Measurements from ENCODE around the gene ANOS1. TPM values are rescaled to one million over a fixed set of nuclear protein-coding genes. Genes with fewer than 3 reads are reported as not detected.

Gene ANOS1
- total RNA-seq, 2 donors from 2014 or later: 4.0 to 5.9 TPM

DNA sequence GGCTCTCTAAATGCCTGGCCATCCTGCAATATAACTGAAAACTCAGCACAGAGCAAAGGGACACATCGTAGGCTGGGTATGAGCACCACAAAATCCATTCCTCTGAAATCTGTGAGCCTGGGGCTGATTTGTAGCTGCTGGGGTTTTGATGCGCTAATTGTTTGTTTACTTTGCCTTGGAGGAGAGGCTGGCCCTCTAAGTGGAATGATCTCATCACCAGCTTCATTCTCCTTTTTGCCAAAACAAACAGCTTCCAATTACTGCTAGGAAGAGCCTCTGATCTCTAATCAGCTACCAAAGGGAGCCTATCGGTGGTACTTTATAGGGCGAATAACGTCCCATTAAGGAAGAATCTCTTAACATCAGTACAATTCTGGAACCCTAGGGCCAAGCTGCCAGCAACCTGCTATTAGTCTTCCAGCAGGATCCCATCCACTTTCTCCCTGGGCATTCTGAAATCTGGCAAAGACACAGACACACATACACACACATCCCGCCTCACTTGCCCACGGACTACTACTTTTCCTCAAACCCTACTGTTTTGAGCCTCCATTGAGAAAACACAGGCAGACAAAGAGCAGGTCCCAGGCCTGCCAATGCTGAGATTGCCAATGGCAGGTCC lies 5.8 kb downstream of the ANOS1 start:
- intact Hi-C loops (cut with DNase I): no loop called here
- no peak for DNase-seq
- peak in 1 of 2 donors; percentile 58 for ATAC-seq

DNA sequence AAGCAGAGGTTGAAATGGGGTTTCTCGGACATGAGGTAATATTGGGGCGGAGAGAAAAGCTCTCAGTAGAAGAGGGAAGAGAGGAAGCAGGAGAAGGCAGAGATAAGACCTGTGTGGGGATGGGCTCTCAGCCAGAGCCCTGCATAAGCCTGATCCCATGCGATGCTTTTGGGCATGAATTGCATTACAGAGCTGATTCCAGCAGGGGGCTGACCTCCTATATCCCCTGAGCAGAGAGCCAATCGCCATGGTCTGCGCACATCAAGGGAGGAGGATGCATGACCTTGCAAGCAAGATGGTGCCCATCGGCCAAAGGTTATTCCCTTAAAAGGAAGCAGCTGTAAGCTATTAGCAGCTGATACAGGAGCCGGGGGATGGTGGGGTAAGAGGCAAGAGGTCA lies 7.6 kb downstream of the ANOS1 start:
- ATAC-seq (peak; percentile 50 to 78), DNase-seq (no peak)
- intact Hi-C loops (cut with DNase I): no loop called here

DNA sequence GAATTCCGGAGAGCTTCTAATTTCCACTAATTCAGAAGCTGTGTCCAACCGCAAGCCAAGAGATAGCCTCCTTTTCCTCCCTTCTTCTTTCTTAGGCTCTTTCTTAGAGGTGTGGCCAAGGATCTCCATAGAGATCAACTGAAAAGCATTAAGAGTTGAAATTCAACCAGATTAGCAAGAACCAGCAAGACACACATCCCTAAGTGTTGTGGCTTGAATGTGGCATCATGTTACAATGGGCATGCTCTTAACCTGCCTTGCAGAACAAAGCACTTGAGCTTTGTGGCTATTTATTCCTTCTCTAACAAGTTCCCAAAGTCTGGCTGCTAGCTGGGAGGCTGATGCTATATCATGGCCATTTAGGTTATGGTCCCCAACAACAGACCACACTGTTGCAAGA lies 10.4 kb downstream of the ANOS1 start:
- ATAC-seq: no peak
- intact Hi-C loops (cut with DNase I): no loop called here

DNA sequence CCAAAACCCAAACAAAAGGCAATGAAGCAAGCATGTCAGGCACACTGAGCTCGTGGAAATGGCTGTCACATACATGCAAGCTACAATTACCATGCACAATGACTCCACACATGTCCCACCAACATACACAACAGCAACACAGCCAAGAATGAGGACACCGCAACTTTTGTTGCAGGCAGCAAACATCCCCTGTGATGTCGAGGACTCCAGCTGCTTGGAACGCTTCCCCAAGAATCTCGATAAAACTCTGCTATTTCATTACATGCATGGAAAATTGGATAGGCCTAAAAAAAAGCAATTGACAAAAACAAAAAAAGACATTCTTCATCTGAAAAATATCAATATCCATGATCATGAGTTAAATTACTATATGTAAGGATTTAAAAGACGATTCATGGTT lies 11.8 kb downstream of the ANOS1 start:
- intact Hi-C loops (cut with DNase I): no loop called here
- ATAC-seq (no peak), DNase-seq (no peak)

More for the DNA sequence above, 10.4 kb downstream of the ANOS1 start:
- DNase-seq: no peak

DNA sequence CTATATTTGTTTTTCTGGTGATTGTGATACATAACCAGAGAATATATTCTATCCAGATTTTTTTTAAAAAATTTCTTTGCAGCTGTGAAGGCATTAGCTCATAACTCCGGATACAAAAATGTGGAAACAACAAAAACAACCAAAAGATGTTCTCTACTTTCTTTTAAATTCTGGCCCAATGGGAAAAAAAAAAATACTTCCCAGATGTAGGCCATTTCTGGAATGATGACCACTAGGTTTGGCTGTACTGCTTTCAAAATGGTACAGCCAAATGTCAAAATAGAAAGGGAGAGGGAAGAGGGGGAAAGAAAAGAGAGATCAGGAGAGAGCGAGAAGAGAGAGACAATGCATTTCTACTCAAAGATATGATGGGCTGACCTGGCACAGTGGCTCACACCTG lies 14.6 kb downstream of the ANOS1 start:
- ATAC-seq (no peak), DNase-seq (no peak)
- intact Hi-C loops (cut with DNase I): no loop called here

DNA sequence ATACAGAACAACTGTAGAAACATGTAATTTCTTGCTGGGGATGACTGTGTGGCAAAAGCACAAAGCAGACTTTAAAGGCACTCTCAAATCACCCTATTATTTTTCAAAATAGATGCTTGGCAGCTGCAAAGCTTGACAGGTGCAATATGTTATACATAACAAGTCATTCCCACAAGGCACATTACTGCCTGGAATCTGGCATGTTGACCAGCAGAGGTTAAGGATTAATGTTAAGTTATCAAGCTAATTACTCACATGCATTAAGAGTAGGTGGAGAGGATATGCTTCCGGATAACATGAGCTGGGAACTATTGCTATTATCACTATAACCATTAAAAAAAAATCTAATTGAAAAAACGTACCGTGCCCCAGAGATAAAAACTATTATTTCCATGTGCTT lies 17.8 kb downstream of the ANOS1 start:
- ATAC-seq (no peak), DNase-seq (no peak)
- intact Hi-C loops (cut with DNase I): no loop called here

DNA sequence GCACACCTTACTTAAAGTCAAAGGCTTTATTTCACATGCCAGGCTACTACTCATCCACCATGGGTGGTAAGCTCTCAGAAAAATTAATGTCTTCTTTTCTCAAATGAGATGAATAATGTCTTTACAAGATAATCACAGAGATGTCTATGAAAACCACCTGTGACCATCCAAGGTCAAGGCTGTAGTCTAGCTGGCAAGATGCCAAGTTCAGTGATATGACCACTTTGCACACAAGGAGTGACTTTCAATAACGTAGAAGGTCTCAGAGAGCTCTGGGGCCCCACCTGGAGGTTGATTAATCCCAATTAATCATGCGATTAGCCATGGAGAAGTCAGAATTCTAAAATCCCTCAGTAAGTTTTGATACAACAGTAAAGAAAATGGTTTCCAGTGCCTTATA lies 20.5 kb downstream of the ANOS1 start:
- intact Hi-C loops (cut with DNase I): no loop called here
- ATAC-seq (no peak), DNase-seq (no peak)

DNA sequence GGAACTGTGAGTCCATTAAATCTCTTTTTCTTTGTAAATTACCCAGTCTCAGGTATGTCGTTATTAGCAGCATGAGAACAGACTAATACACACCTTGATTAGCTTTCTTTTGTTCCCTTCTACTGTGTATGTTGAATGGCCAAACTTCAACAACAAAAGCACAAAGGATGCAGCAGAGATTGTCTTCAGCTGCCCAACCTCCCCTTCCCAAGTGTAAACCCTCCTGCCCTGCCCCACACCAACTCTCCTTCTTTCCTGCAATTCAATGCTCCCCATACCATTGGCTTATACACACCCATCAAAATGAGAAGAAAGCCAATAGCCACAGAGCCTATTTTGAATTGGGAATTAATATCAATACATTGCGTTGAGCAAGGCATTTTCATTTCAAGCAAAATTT lies 27.8 kb downstream of the ANOS1 start:
- DNase-seq (no peak), ATAC-seq (no peak)
- intact Hi-C loops (cut with DNase I): no loop called here

DNA sequence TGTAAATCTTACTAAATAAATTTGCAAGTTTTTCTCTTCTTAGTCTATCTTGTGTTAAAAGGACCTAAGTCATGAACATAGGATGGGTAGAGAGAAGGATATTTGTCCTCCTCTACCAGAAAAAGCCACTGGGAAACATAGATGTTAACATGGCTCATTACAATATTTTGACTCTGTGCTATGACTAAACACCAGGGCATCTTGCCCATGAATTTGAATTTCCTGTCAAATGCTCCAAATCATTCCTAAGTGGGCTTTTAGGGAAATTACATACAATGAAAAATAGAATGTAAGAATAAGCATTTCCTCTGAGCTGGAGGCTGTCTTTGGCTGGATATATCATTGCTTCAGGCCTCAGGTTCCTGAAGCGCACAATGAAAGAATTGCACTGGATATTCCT lies 39.1 kb downstream of the ANOS1 start:
- ATAC-seq: no peak
- DNase-seq: no peak
- intact Hi-C loops (cut with DNase I): no loop called here

DNA sequence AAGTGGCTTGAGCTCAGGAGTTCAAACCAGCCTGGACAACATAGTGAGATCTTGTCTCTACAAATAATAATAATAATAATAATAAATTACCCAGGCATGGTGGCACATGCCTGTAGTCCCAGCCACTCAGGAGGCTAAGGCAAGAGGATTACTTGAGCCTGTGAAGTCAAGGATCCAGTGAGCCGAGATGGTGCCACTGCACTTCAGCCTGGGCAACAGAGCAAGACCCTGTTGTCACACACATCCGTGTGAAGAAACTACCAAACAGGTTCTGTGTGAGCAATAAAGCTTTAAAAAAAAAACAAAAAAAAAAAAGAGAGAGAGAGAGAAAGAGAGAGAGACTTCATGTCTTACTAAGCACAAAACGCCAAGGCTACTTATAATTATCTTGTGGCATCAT lies 42.5 kb downstream of the ANOS1 start:
- DNase-seq: no peak
- no peak for ATAC-seq
- intact Hi-C loops (cut with DNase I): no loop called here

DNA sequence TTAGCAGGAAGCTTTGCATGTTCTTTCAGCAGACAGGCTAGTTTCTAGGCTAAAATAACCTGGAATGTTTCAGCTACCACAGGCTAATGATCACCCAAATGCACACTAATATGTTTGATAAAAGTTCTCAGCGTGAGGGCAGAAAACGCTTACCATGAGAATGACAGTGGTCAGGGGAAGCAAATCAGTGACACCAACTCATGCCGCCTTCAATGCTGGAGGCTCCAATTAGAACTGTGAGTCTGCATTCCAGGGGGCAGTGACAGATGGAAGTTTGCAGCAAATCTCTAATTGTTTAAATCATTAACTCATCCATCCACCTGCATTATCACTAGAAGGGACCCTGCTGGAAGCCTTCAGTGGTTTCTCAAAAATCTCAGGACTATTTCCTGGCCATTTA lies 43.2 kb downstream of the ANOS1 start:
- ATAC-seq: no peak
- intact Hi-C loops (cut with DNase I): no loop called here
- DNase-seq: no peak

DNA sequence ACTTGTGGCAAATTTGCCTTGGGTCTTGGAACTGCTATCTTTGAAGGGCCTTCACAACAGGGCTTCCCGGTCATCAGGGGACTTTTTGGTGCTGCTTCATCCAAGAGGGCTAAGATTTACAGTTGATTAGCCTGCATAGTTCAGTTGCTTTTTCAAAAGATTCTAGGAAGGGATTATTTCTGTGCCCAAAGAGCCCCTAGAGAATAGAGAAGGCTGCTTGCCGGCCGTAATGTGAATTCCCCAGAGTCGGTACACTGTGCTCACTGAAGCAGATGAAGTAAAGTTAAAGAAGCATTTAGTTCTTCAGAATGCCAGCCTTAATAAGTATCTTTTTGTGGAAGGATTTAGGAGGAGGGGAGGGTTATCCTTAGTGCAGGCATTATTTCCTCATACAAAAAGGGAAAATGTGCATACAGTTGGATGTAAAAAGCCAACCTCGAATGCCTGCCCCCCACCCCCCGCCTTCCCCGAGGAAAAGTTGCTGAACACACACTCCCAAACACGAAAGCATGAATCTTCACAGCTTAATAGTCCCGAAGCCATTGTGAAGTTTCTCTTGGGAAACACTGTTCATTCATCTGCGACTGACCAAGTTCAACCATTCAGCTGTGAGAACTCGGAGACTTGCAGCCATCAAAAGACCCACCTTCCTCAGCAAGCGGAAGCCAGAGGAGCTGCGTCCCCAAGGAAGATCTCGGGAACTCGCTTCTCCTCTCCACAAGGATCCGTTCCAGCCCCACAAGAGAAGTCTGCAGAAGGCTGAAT lies 47.6 kb downstream of the ANOS1 start:
- no peak for ATAC-seq
- intact Hi-C loops (cut with DNase I): no loop called here

DNA sequence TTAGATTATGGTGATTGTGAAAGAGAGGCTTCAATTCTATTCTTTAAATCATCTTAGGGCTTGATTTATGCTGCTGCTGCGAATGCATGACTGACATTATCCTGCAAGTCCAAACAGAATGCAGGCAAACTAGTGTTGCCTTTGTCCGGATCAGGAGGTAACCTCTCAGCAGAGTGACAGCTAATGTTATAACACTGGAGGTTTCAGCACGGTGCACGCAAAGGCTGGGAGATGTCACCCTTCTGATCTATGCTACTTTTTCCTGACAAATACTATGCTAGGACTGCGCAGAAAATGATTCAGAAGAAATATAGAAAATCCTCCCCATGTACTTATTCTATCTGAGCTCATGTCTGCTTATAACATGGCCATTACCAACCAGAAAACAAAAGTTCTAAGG lies 48.2 kb downstream of the ANOS1 start:
- intact Hi-C loops (cut with DNase I): no loop called here
- DNase-seq: no peak
- no peak for ATAC-seq

More for the DNA sequence above, 47.6 kb downstream of the ANOS1 start:
- DNase-seq: no peak

DNA sequence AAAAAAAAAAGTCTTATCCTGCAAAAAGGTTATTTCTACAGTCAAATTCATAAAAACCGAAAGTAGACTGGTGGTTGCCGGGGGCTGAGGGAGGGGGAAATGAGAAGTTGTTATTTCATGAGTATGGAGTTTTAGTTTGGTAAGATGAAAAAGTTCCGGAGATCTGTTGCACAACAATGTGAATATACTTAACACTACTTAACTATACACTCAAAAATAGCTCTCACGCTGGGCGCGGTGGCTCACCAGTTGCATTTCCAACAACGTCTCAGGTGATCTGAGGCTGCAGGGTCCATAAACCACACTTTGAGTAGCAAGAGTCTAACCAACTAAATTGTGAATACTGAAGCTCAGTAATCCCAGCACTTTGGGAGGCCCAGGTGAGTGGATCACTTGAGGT lies 52.4 kb downstream of the ANOS1 start:
- DNase-seq: no peak
- intact Hi-C loops (cut with DNase I): no loop called here
- no peak for ATAC-seq

DNA sequence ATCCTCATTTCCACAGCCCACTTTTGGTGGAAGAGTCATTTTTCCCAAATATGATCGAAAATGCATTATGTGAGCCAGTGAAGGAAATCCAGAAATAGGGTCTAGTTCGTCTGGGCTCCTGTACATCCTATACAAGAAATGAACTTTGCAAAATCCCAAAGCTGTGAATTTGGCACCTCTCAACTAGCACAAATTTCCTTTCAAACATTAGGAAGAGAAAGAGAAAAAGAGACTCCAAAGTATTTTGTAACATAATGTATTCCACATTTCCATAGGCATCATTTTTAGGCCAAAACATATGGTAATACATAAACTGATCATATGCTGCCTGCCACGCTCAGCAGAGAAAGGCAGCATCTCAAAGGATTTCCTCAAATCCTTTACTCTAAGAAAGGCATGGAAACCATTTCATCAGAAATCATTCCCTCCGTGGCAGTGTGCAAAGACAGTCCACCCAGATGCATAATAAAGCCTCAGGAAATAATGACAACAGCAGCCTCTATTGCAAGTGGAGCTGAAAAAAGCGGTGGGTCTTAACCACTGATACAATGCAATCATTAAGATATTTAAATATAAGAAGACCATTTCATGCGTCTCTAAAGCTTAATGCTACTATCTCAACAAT lies 56.8 kb downstream of the ANOS1 start:
- ATAC-seq: no peak
- intact Hi-C loops (cut with DNase I): no loop called here

DNA sequence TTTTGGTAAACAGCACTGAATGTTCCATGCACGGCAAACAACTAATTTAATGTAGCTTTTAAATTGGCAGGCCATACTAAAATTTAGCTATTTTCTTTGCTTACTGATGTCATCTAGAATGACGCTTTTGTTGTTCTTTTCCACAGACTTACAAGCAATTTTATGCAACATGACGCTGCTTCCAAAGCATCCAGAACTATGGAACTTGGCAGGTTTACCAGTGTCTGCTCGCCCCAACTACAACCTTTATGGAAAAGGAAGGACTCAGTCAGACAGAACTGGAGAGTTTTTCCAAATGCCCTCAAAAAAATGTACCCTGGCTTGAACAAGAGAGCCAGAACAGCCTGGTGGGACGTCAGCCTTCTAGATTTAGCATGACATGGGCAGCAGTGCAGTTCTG lies 58.7 kb downstream of the ANOS1 start:
- intact Hi-C loops (cut with DNase I): no loop called here
- DNase-seq: no peak
- ATAC-seq: no peak

More for the DNA sequence above, 56.8 kb downstream of the ANOS1 start:
- no peak for DNase-seq

DNA sequence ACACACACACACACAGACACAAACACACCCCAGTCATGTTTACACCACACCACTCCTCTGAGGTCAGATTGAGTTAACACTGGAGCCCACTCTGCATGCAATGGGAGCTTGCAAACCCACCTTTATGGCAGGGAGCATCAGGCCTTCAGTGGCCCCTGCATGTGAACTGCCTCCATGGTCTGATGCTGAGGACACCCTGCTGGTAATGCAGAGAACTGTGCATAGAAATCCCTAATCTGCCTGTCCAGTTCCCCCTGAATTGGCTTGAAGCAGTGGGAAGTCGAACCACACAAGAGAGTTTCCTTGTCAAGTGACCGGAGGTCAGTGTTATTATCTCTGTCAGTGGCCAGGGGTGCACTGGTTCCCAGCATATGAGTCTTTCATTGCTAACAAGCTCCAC lies 59.8 kb downstream of the ANOS1 start:
- ATAC-seq: no peak
- intact Hi-C loops (cut with DNase I): no loop called here

DNA sequence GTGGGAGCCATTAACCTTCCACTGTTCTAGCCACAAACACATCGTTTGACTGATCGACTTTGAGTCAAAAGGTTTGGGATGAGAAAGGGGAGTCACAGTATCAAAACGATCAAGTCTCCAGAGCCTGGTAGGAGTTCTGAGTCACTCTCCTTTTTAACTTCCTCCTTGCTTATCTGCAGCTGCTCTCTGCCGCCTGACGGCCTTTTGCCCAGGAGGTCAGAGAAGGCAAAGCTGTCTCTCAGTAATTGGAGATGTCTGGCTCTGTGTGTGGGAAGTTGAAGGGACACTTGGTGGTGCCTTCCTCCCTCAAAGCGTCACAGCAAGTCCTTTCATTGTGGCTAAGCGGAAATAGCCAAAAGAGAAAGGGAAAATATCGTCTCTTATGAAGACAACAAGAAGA lies 63.1 kb downstream of the ANOS1 start:
- intact Hi-C loops (cut with DNase I): no loop called here
- no peak for ATAC-seq
- DNase-seq: no peak

More for the DNA sequence above, 59.8 kb downstream of the ANOS1 start:
- DNase-seq: no peak

DNA sequence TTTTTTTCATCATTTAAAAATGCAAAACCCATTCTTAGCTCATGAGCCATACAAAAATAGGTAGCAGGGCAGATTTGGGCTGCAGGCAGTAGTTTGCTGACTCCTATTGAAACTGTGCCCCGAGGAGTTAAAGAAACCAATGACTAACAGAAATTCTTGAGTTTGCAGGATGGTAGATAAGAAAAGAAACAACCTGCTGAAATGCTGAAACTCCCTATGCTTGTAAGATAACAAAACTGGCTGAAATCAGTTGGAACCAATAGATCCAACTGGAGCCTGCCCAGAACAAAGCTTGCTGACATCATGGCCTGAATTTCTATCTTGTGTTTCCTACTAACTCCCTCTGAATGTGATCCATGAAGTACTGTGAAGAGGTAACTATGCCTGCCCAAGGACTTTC lies 68.6 kb downstream of the ANOS1 start:
- intact Hi-C loops (cut with DNase I): no loop called here
- no peak for DNase-seq
- peak; percentile 41 to 86 for ATAC-seq

DNA sequence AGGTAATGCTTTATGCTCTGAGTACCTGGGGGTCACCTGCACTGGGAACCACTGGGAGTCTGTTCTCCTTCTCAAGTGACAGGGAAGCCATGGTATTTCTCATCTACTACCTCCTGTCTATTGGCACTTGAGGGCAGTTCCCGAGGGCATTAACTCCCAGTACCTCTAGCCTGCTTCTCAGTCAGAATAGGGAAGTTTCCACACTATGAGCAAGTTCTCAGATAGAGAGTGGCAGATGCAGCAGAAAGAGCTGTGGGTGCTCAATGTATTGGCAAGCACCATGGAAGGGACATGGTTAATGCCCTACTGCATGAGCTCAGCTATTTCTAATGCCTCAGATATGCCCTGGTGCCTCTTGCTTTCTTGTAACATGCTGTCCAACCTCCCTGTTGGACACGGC lies 74.1 kb downstream of the ANOS1 start:
- DNase-seq: no peak
- intact Hi-C loops (cut with DNase I): no loop called here
- ATAC-seq: no peak

DNA sequence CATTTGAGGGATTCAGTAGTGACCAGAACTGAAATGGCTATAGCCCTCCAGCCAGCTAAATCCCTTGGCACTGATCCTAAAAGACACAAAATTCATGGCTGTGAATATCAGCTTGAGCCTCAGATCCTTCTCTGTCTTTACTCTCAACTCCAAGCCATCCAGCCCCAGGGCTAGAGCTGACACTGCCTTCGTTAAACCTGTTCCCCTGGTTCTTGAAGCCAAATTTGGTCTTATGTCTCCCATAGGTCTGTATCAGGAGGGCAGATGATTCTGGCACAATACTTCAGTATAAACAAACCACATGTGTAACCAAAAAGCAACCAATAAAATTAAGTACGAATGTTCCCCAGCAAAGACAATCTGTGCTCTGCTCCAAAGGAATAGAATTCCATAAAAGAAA lies 78.0 kb downstream of the ANOS1 start:
- DNase-seq: no peak
- intact Hi-C loops (cut with DNase I): no loop called here
- ATAC-seq: no peak
